KG1 (cell line): ENCODE data around the gene SPATA46.

Source experiments
- DNase-seq: peaks from one replicate; lab custom pipeline; 2025; lab: John Stamatoyannopoulos, UW

SPATA46 gene

DNA sequence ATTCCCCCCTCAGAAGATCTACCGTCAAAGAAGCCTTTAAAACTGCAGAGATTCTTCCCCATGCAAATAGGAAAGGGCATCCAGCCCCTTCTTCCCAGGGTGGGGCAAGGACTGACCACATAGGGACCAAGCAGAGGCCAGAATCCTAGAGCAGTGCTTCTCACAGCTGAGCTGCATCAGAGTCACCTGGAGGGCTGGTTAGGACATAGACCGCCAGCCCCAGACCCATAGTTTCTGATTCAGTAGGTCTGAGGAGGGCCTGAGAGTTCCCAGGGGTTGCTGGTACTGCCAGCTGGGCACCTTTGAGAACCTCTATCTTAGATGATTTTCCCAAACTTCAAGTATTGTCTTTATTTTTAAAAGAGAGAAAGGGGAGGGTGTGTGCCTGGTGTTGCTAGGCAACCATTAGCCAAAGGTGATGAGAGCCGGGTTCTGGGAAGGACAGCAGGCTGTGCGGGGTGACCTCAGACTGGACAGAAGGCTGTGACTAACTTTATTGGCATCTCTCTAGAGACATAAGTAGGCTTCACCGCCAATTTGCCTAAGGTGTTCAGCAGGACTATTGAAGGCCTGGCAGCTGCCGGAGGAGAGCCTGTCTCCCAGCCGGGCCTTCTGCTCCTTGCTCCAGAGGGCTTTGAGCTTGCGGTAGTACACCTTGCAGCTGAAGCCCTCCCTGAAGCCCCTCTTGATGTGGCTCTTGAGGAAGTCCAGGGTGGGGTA, 3.0 kb downstream of the SPATA46 start:
- DNase-seq = no peak

DNA sequence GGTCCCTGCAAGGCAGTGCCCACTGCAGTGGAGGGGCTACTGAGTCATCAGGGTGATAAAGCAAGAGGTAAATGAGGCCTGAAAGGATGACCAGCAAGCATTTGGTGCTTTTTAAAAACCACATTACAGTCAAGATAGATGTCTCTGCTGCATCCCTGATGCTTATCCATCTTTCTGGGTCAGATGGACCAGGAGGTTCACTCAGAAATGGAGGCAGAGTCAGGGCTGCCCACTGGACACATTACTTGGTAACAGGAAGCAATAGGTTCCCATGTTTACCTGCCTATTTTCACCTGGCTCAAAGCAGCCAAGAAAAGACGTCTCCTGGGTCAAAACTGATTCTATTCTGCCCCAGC, 3.6 kb downstream of the SPATA46 start:
- no peak for DNase-seq

DNA sequence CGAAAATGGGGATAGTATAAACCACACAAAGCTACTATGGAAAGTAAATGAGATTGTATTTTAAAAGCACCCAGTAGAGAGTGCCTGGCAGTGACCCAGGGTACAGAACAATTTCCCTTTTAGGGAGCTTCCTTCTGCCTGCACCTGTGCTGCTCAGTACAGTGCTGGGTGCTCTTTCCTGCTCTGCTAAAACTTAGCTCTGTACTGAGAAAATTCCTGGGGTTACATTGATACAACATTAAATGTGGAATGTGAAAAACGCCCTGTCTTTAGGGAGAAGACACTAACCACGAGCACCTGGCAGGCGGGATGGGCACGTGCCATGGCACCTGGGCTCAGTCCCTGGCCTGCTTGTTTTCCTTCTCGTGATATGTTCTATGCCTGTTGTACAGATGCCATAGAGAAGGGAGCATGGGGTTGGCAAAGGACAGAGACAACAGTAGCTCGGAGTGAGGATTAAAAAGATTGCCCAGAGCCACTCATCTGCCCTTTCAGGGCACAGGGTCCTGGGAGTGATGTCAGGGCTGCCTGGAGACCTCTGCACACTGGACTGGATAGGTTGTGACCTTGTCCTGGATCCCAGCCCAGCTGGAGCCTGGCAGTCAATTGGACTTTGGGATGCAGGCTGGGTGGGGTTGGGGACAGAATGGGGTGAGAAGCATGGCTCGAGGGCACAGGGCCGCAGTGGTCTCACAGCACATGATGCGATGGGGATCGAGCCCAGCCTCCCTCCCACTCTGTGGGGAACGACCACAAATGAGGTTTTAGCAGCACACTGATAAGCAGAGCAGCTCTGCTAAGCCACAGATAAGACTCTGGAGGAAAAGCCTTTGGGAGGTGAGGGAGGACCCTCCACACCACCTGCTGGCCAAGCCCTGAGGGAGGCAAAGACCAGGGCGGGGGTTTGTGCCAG, 4.2 kb downstream of the SPATA46 start:
- no peak for DNase-seq

DNA sequence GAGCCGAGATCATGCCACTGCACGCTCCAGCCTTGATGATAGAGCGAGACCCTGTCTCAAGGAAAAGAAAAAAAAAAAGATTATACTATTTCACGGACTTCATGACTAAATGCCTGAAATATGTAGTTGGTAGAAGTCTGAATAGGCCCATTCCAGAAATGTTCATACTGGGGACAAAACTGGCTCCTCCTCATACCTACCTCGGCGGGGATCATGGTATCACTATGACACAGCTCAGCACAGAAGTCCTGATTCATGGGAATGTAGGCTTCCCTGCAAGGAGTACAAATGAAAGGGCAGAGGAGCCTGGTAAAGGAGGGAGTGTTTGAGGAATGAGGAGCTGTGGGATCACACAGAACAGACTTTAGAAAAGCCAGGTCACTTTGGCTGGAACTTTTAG, 5.0 kb downstream of the SPATA46 start:
- no peak for DNase-seq

DNA sequence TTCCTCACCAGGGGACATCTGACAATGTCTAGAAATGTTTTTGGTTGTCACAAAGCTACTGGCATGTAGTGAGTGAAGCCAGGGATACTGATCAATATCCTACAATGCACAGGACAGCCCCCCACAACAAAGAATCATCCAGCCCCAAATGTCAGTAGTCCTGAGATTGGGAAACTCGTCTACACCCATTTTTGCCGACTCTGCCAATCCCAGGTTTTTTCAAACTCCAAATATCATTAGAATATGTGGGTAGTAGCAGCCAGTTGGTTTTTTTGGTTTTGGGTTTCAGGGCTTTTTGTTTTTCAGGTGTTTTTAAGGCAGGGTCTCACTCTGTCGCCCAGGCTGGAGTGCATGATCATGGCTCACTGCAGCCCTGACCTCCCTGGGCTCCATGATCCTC, 5.9 kb downstream of the SPATA46 start:
- no peak for DNase-seq

DNA sequence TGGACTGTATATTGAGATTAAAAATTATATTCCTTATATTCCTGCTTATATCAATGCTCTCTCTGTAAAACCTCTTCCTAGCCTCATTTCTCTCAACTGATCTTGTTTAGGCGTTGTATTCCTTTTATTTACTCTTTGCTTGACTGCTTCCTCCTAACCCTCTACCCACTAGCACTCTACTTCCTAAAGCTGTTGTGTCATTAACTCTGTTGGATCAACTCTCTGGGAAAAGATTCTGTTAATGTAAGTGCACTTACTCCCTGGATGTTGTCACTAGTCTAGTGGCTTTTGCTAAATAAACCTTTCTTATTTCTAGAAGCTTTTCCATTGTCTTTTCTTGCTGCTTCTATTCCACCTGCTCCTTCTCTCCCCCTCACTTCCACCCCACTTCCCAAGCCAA, 6.5 kb downstream of the SPATA46 start:
- DNase-seq = no peak

DNA sequence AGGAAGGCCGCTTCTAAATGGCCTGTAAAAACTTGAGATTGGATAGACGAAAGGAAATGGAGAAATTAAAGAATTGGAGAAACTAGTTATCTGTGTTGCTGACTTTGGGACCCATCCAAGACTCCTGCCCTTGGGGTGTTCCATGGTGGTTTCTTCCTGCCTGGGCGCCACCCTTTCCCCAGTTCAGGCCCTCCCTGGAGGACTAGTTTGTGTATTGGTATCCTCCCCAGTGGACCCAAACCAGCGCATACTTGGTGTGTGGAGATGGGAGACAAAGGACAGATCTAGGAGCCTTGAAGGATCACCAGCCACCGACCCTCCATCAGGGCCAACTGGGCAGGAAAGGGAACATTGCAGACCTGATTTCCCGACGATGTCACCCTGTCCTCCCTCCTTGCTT, 7.1 kb downstream of the SPATA46 start:
- DNase-seq = no peak

DNA sequence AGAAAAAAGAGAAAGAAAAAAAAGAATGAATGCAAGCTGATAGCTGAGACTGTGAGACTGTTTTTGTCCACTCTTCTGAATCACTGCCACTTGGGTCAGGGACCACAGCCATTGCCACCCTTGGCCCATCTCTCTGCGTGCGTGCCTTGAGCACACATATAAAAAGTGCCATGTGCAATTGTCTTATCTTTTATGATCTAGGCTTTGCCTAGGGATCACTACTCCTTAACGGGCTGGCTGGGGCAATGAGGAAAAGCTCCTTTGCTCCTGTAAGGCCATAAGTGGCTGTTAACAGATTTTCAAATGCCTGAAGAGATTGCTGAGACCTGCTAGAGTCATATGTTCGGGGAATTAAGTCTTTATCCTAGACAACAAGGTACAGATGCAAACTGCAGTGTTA, 8.2 kb downstream of the SPATA46 start:
- DNase-seq = no peak

DNA sequence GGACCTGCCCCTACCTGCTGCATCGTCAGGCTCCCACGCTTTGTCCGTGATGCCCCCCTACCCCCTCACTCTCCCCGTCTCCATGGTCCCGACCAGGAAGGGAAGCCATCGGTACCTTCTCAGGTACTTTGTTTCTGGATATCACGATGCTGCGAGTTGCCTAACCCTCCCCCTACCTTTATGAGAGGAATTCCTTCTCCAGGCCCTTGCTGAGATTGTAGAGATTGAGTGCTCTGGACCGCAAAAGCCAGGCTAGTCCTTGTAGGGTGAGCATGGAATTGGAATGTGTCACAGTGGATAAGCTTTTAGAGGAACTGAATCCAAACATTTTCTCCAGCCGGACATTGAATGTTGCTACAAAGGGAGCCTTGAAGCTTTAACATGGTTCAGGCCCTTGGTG, 8.9 kb downstream of the SPATA46 start:
- no peak for DNase-seq

DNA sequence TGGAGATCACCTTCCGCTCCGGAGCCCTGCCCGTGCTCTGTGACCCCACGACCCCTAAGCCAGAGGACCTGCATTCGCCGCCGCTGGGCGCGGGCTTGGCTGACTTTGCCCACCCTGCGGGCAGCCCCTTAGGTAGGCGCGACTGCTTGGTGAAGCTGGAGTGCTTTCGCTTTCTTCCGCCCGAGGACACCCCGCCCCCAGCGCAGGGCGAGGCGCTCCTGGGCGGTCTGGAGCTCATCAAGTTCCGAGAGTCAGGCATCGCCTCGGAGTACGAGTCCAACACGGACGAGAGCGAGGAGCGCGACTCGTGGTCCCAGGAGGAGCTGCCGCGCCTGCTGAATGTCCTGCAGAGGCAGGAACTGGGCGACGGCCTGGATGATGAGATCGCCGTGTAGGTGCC, 9.6 kb downstream of the SPATA46 start:
- no peak for DNase-seq

DNA sequence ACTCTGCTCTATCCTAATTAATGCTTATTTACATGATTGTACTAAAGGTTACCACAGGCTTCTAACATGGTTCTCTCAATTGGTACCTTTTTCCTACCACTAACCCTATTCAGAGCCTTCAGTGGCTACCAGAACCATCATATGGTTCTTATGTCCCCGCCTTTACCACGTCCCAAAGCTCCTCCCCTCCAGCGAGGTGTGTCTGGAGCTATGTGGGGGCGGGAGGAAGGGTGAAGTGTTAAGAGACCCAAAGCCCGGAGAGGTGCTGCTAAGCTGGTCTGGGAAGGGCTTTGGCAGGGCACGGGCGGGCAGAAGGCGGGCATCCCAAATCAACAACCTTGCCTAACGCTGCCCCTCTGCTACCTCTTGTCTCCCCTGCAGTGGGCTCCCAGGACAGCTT, 10.0 kb downstream of the SPATA46 start:
- no peak for DNase-seq

DNA sequence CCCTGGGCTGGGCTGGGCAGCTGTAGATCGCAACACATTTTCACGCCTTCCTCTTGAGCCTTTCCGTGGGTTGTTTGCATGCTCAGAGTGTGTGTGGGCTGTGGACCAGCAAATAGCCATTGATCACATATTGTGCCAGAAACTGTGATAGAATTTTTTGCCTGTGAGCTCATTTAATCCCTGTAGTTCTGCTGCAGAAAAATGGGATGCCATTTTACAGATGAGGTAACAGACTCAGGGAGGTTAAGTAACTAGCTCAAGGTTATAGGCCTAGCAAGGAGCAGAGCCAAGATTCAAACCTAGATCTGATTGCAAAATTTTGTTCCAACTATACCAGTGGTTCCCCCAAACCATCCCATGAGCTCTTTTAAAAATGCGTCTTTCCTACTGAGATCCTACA, 10.5 kb downstream of the SPATA46 start:
- DNase-seq = no peak

DNA sequence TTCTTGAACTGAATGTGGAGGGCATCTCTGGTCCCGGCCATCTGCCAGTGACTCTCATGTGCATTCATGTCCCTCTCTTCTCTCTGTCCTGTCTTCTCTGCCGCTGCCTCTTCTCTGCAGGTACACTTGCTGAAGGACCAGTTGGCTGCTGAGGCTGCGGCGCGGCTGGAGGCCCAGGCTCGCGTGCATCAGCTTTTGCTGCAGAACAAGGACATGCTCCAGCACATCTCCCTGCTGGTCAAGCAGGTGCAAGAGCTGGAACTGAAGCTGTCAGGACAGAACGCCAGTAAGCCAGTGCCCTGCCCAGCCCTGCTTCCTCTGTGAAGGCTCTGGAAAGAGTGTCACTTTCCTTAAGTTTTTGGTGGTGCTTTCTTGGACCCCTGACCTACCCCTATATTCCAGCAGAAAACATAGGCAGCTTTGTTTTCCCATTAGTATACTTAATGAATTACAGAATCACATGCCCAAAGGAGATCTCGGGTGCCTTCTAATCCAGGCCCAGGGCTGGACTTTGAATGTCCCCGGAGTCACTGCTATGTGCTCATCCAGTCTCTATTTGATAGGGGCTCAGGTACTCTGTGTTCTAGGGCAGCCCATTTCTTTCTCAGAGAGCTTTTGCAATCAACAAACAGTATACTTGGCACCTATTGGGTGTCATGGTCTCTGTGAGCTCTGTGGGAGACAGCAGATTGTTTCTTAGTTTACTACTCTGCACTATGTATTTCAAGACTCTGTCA, 11.2 kb downstream of the SPATA46 start:
- DNase-seq = no peak

DNA sequence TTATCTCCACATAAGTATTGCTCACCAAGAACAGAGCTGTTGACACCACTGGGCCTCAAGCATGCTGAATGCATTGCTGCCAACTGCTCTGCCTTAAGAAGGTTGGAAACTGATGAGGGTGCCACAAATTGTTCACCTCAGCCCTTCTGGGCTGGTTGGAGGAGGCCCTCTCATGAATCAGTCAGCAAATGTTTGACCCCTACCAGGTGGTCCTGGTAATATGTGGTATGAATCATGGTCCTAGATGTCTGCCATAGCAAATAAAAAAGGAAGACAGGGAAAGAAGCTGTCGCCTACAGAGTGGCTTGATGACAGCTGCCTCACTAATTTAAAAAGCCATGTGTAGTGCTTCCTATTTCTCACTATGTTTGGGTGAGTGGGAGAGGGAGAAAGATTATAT, 12.2 kb downstream of the SPATA46 start:
- DNase-seq = no peak

DNA sequence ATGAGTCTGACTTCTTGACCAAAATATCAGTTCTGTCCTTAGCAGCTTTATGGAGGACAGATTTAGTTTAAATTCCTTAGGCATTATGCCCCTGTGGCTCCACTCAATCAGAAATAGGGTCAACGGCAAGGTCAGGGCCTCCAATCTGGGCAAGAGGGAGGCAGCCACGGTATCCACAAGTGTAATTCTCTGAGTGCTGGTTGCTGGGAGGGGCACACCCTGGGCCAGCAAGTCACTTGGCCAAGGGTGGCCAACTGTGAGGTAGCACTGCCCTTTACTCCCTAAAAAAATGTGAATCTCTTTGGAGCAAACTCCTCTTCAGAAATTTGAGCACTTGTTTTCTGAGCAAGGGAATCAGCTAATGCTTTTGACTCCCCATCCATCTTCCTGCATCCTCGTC, 12.8 kb downstream of the SPATA46 start:
- DNase-seq = no peak

DNA sequence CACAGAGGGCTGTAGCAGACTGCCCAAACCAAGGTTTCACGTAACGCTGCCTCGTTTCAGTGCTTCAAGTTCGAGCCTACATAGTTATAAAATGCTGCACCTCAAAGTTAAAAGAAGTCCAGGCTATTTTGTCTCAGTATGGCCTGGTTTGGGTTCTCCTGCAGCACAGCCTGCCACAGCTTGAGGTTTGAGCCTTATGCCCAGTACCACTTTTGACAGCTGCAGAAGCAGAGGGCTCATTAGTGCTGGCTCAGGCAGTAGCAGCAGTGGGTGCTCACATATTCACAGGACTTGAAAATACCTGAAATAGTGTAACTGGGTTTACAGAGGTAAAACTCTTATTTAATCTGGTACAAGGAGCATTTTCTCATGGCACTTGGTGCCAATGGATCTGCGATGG, 15.3 kb downstream of the SPATA46 start:
- no peak for DNase-seq

DNA sequence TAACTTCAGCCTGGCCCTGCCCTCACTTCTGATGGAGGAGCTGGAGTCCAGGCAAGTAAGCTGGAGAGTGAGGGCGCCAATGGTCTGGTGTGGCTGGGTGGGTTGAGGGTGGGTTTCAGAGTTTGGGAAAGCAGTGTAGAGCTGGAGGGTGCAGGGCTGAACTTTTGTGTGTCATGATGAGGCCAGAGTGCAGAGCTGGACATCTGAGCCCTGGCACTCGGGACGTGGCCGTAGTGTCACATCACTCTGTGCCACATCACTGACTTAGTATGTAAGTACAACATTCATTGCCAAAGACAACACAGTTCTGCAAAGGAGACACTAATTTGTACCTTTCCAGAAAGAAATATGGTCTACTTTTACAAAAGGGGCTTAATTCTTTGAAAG, 15.8 kb downstream of the SPATA46 start:
- DNase-seq = no peak

DNA sequence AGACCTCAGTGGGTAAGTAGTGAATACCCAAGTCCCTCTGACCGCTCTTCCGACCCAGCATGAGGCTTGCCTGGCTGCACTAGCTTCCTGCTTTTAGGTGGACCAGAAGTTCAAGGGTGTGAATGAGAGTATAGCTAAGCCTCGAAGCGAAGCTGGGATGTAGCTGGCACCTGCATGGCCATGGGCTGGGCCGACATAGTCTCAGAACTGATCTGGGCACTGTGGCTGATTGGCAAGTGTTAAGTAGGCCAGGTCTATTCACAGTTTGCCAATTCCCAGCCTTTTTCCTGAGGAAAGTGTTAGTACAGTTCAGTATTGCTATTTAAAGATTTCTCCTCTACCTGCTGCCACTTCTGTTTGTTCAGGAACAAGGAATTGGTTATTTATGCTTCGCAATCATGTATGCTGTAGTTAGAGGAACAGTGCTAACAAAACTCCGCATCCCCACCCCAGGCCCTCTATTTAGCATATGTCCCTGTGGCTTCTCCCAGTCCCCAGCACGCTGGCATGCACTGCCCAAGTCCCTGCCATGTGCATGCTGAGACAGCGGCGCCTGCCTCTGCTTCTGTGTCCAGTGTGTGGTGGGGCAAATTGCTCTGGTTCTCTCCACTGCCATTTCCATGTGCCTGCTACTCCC, 16.3 kb downstream of the SPATA46 start:
- no peak for DNase-seq

DNA sequence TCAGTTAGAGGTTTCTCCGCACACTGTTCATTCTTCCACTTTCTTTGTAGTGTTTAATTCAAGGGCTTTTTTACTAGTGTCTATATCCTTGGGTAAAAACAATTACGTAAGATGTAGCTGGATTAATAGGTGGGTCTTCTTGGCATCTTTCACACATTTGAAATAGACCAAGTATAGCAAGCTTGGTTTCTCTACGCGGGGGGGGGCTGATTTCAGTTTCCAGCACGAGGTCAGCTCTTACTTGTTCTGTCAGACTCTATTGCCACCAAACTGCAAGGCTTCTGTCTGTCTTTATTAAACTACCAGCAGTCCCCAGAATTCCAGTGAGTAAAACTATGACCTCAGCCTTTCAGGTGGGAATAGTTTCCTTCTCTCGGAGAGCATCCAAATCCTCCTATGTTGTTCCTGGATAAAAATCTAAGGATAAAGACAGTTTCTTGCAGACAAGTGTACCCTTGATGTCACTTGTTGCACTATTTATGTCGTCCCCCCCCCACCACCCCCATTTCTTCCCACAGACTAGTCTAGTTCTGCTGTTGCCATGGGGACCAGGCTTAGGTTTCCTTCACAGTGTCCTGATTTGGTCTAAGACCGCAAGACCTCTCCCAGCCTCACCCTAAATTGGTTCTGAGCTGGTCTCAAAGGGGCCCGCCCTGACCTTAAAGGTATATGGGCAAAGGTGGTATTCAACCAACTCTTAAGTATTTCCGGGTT, 17.0 kb downstream of the SPATA46 start:
- DNase-seq = no peak

DNA sequence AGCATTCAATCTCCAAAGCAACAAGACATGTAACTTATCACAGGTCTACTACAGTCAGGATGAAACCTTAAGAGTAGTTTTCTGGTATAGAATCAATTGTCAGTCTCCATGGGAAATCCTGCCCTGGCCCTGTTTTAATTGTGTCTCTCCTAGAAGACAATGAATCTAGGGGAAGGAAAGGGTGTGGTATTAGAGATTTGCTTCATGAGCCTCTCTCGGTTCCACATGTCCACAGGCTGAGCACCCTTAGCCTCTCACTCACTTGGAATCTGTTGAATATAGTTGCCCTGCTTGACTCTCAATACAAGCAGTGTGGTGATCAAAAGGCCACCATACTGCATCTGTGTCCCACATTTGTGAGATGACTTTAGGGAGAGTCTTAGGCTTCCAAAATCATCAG, 17.7 kb downstream of the SPATA46 start:
- DNase-seq = no peak

DNA sequence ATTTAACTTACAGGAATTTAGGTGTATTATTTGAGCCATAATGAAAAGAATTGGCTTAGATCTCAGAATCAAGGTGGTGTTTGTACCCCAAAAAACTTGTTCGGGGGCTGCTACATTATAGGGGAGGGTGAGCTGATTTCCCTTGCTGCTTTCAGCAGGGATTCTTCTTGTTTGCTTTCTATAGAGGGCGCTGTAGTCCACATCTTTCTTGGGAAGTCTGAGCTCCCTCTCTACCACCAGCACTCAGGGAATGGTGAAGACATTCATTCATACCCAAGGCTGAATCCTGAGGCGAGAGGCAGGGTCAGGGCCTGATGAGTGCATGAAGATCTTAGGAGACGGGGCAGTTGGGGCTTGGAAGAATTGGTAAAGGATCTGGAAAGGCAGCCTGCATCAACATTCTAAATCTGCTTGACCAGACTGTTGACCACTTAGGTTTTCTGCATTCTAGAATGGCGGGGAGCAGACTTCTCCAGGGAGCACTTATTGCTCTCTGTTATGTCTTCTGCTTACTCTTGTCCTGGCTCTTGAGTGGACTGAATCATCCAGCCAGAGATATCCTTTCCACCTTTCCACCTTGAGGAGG, 18.9 kb downstream of the SPATA46 start:
- no peak for DNase-seq
